Measurements from ENCODE around the gene FUOM.

FUOM gene

DNA sequence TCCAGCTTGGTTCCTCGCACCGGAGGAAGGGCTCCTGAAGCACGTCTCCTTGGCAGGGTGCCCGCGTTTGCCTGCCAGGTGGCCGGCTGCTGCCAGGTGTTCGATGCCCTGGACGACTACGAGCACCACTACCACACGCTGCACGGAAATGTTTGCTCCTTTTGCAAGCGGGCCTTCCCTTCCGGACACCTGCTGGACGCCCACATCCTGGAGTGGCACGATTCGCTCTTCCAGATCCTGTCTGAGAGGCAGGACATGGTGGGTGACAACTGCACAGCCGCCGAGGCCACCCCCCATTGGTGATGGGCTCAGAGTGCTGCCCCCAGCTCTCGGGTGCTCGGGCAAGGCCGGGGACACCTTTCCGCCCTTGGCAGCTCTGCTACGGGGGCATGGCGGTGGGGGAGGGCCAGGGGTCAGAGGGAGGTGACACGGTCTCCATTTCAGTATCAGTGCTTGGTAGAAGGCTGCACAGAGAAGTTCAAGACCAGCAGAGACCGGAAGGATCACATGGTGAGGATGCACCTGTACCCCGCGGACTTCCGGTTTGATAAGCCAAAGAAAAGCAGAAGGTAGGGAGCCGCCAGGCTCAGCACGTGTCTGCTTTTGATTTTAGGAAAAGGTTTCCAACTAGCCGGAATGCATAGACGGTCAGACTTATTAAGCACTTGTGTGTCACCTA lies 48.0 kb downstream of the FUOM start:
- no peak for DNase-seq

DNA sequence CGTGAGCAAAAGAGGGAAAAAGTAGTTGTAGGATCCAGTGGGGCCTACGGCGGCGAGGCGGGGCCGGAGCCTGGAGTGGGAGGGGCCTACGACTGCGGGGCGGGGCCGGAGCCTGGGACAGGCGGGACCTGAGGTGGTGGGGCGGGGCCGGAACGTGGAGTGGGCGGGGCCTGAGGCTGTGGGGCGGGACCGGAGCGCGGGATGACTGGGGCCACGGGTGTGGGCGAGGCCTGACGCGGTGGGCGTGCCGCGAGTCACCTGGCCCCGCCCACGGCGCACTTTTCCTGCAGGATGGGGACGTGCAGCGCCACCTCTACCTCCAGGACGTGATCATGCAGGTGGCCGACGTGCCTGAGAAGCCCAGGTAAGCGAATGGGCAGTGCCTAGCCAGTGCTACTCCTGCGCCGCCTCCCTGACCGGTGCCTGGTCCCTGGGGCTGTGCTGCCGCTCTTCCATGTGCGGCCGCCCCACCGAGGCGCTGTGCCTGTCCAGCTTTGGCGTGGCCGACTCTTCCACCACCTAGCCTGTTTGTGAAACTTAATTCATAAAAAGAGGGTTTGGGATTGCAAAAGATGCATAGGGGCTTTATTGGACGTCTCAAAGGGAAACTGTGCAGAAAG lies 48.6 kb downstream of the FUOM start:
- DNase-seq: peak; percentile 92

DNA sequence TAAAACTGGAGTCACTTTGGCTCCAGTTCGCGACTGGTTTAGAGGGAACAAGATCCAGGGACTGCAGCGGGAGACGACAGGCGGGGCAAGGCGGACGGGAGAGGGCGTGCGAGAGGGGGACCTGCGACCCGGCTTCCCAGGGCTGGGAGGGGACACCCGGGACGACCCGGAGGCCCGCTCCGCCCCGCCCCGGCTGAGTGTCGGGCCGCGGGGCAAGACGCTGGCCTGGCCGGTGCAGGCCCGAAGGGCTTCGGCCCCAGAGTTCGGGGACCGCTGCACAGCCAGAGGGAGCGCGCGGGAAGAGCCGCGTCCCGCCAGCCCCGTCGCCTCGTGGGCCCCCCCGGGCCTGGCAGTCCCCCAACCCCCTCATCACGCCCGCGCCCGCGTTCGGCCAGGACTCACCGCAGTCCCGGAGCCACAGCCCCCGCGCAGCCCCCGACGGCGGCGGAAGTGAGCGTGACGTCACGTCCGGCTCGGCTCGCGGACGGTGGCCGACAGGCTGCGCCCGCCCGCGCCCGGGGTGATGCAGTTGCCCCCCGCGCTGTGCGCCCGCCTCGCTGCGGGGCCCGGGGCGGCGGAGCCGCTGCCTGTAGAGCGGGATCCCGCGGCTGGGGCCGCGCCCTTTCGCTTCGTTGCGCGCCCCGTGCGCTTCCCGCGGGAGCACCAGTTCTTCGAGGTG lies 49.3 kb downstream of the FUOM start, which contains the start of the genes TUBGCP2 and ZNF511:
TSS of gene TUBGCP2 (minus strand) at position 452 of the 679 bp plus-strand sequence. CDS start 5,931 bp downstream, outside the sequence.
TSS of gene ZNF511 (plus strand) at position 494 of the 679 bp plus-strand sequence. CDS start at position 524, 30 bp downstream.
- peak; percentile 93 for DNase-seq

DNA sequence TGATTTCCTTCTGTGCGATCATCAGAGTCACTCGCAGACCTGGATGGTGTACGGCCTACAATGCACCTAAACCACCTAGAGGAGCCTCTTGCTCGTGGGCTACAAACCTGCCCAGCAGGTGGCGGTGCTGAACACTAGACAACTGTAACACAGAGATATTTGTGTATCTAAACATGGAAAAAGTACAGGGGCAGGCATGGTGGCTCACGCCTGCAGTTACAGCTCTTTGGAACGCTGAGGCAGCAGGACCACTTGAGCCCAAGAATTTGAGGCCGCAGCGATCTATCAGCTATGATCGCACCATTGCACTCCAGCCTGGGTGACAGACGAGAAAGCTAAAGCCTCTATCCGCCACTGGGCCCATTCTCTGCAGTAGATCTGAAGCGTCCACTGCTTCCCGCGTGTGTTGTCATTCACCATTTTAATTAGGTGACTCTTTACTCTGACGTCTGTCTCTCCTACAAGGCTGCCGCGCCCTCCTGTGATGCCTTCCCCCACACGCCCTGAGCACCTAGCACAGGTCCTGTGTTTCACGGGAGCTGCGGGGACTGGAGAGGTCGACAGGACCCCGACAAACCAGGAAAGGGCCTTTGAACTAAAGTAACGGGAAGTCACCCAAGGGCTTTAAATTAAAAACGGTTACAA lies 49.9 kb downstream of the FUOM start:
- peak; percentile 92 for DNase-seq

DNA sequence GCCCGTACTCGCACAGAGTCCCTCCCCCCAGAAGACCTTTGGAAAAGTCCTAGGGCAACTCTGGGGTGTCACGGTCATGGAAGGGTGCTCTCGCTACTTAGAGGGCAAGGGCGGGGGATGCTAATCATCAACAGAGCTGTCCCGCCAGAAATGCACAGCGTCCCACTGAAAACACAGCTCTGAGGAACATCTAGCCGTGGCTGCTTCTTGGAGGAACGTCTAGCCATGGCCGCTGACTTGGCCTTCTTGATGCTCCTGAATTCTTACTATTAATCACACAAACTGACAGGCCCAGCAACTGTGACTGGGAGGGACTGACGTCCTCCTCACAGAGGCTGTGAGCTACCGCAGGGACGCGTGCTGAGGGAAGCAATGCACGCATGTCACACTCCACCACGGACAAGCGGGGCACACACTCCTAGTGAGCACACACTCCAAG lies 50.9 kb downstream of the FUOM start:
- DNase-seq: no peak

DNA sequence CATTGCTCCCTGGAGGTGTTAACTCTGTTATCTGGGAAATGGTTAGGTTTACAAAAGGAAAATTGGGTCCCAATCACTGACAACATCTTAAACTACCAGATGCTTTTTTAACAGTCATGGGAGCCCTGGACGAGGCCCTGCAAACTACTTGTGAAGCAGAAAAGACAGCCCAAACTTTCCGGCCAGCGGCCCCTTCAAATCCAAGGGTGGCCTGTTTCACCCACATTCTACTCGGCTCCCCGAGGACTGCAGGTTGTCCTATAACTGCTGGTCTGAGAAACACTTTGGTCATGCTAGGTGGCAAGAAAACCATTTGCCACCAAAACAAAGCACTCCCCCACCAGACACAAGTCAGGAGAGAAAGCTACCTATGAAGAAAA lies 51.7 kb downstream of the FUOM start:
- no peak for DNase-seq

Data from CD4-positive, alpha-beta T cell treated with Interleukin-21 for 1 hour (primary cell).